GM12878 (cell line): ENCODE measurements around the gene PLD5. TPM values are rescaled to one million over a fixed set of nuclear protein-coding genes. Genes with fewer than 3 reads are reported as not detected.

ENCODE experiments used
- ATAC-seq: fragments of 200-7000 bp; cut with Tn5 transposase; 3 replicates; pipeline ENCODE4 v1.9.1; 2020; ENCODE audit warnings: mild to moderate bottlenecking, moderate library complexity
- BruUV-seq: library from RNA; stranded (reverse); fragments of 400-500 nt; replicated peaks from 2 replicates; lab custom pipeline; 2021; lab: Mats Ljungman, UMichigan
- CTCF ChIA-PET: fragments of 300-600 bp; sonication (Branson Sonifier 250); formaldehyde crosslinking; extraction: SDS; loops from one replicate; lab custom pipeline; 2021; ENCODE audit warnings: inconsistent platforms; lab: Yijun Ruan, JAX
- POLR2A ChIA-PET: fragments of 350-600 bp; formaldehyde crosslinking; extraction: SDS; loops from one replicate; lab custom pipeline; 2021; ENCODE audit warnings: inconsistent platforms; lab: Charles Lee
- RAD21 ChIA-PET: fragments of 300-600 bp; sonication (Branson Sonifier 250); formaldehyde crosslinking; loops from one replicate; lab custom pipeline; 2023; ENCODE audit warnings: antibody characterized with exemption; ENCODE audit not compliant: unreplicated experiment; lab: Charles Lee
- SMC1A ChIA-PET: fragments of 300-600 bp; sonication (Branson Sonifier 250); formaldehyde crosslinking; loops from one replicate; lab custom pipeline; 2023; ENCODE audit not compliant: unreplicated experiment, uncharacterized antibody; lab: Charles Lee
- DNase-seq: peaks from one replicate; pipeline ENCODE4 v3.0.0-alpha.2; 2011; ENCODE audit warnings: low read depth, low spot score
- FAIRE-seq: peaks from 3 replicates; lab custom pipeline; 2011; peaks lifted over from hg19 to GRCh38; lab: Jason Lieb, UNC
- H2AFZ ChIP-seq: 2 replicates; pipeline ENCODE4 v1.6.0; 2011; ENCODE audit warnings: low read depth, low read length, control low read depth; ENCODE audit not compliant: control insufficient read depth
- H3K27ac ChIP-seq: 2 replicates; pipeline ENCODE4 v1.5.1; 2011; ENCODE audit warnings: control low read depth; ENCODE audit not compliant: control insufficient read depth, insufficient read depth
- H3K27me3 ChIP-seq, 2 experiments: replicated peaks in 1 of 2; 2 replicates each; pipeline versions ENCODE4 v1.6.0 to v1.6.1; 2011; ENCODE audit warnings: low read length in 1 of 2; ENCODE audit not compliant: control insufficient read depth in 2 of 2, insufficient read depth in 2 of 2
- H3K36me3 ChIP-seq, 2 experiments: 2 replicates each; pipeline ENCODE4 v1.5.1; 2011; ENCODE audit warnings: low read length in 1 of 2; ENCODE audit not compliant: control insufficient read depth in 2 of 2, insufficient read depth in 2 of 2
- H3K4me1 ChIP-seq: 2 replicates; pipeline ENCODE4 v1.6.1; 2011; ENCODE audit warnings: mild to moderate bottlenecking, low read length, moderate library complexity, mixed read lengths; ENCODE audit not compliant: control insufficient read depth, insufficient read depth
- H3K4me2 ChIP-seq: 2 replicates; pipeline ENCODE4 v1.6.0; 2011; ENCODE audit warnings: control low read depth; ENCODE audit not compliant: control insufficient read depth, insufficient read depth
- H3K4me3 ChIP-seq: fragments of 200-600 bp; sonication (generic); 2 replicates; pipeline ENCODE4 v1.5.1; 2016
- H3K79me2 ChIP-seq: 2 replicates; pipeline ENCODE4 v1.6.0; 2011; ENCODE audit warnings: low read length; ENCODE audit not compliant: control insufficient read depth, insufficient read depth
- H3K9ac ChIP-seq: 2 replicates; pipeline ENCODE4 v1.8.0; 2011; ENCODE audit warnings: low read length, control low read depth, mixed read lengths; ENCODE audit not compliant: control insufficient read depth, insufficient read depth
- H3K9me3 ChIP-seq: replicated peaks from 3 replicates; pipeline ENCODE4 v1.5.1; 2011; ENCODE audit warnings: mild to moderate bottlenecking, low read length; ENCODE audit not compliant: control insufficient read depth, insufficient read depth
- H4K20me1 ChIP-seq: 2 replicates; pipeline ENCODE4 v1.6.0; 2011; ENCODE audit not compliant: control insufficient read depth, insufficient read depth
- BRCA1 ChIP-seq: IDR thresholded peaks from 2 replicates; pipeline ENCODE4 v1.6.1; 2011; ENCODE audit warnings: low read depth, low read length, improper control_type of control experiment
- CEBPZ ChIP-seq: fragments of 150-350 bp; IDR thresholded peaks from 2 replicates; pipeline ENCODE4 v1.6.1; 2016; ENCODE audit warnings: low read depth, low read length
- GABPA ChIP-seq: IDR thresholded peaks from 2 replicates; pipeline ENCODE4 v1.6.1; 2014; ENCODE audit warnings: antibody characterized with exemption, low read depth, mild to moderate bottlenecking, inconsistent platforms
- HCFC1 ChIP-seq: fragments of 150-350 bp; IDR thresholded peaks from 2 replicates; pipeline ENCODE4 v1.6.1; 2014; ENCODE audit warnings: low read length
- IKZF1 ChIP-seq: fragments of 450-650 bp; conservative IDR thresholded peaks from 2 replicates; pipeline ENCODE4 v1.6.1; 2017; ENCODE audit warnings: antibody characterized with exemption, mild to moderate bottlenecking
- NR2C2 ChIP-seq: IDR thresholded peaks from 2 replicates; pipeline ENCODE4 v1.6.1; 2011; ENCODE audit warnings: borderline replicate concordance, low read depth; ENCODE audit not compliant: control insufficient read depth, insufficient read length
- NR2F1 ChIP-seq: fragments of 450-650 bp; conservative IDR thresholded peaks from 2 replicates; pipeline ENCODE4 v1.6.1; 2017; ENCODE audit warnings: mild to moderate bottlenecking
- PBX3 ChIP-seq: IDR thresholded peaks from 2 replicates; pipeline ENCODE4 v1.6.1; 2011; ENCODE audit warnings: mild to moderate bottlenecking, low read depth, low read length, moderate library complexity; ENCODE audit not compliant: insufficient replicate concordance
- RAD51 ChIP-seq: fragments of 450-650 bp; IDR thresholded peaks from 2 replicates; pipeline ENCODE4 v1.6.1; 2016; ENCODE audit warnings: moderate library complexity, mild to moderate bottlenecking, inconsistent platforms
- SKIL ChIP-seq: fragments of 450-650 bp; IDR thresholded peaks from 2 replicates; pipeline ENCODE4 v1.6.1; 2017; ENCODE audit warnings: mild to moderate bottlenecking, low read depth, inconsistent platforms; ENCODE audit not compliant: poor library complexity, severe bottlenecking
- SMAD1 ChIP-seq: fragments of 450-650 bp; IDR thresholded peaks from 2 replicates; pipeline ENCODE4 v1.6.1; 2018; ENCODE audit warnings: mild to moderate bottlenecking, low read depth; ENCODE audit not compliant: partially characterized antibody
- WGBS: methylation state at CpG from one replicate; pipeline ENCODE4 v1.1.6; 2016; ENCODE audit warnings: low lambda C conversion rate; ENCODE audit not compliant: insufficient replicate concordance, insufficient coverage; ENCODE audit errors: missing lambda C conversion rate; 5-methylcytosine and 5-hydroxymethylcytosine counted together
- in situ Hi-C: fragments of 300-500 bp; cut with MboI; formaldehyde crosslinking; loops from 9 replicates; pipeline ENCODE4 v1.14.3; 2018; ENCODE audit warnings: mixed read lengths
- intact Hi-C: fragments of 100-400 bp; cut with micrococcal nuclease; formaldehyde crosslinking; loops from one replicate; pipeline ENCODE4 v1.14.2; 2022; ENCODE audit not compliant: unreplicated experiment
- polyA plus RNA-seq, 11 experiments: library from polyadenylated mRNA; depleted of rRNA in 4 of 11; unstranded in 6 of 11; stranded (reverse) in 5 of 11; fragments of >200 nt; fragmentation: Nextera tagmentation in 4 of 11; fragmentation: Illumina TruSeq in 1 of 11; extraction: Ambion mirVana in 4 of 11; extraction: Trizol in 1 of 11; gene quantifications; 1 replicate in 1 of 11; 2 replicates in 10 of 11; pipeline versions ENCODE4 v1.2.1 to v1.2.3, GENCODE V29; 2011 to 2016; ENCODE audit warnings: inconsistent platforms in 2 of 11, missing spikeins in 2 of 11, low read depth in 1 of 11
- total RNA-seq, 4 experiments: library from RNA; depleted of rRNA in 3 of 4; stranded (reverse); fragments of >200 nt in 3 of 4; fragmentation: Illumina TruSeq in 1 of 4; extraction: Trizol in 1 of 4; gene quantifications; 2 replicates each; pipeline versions ENCODE4 v1.2.1 to v1.2.3, GENCODE V29; 2013 to 2021

Gene PLD5
- total and polyA plus RNA-seq, 10 of the 15 experiments (the other 5 are each of a cell fraction or from before 2014, with no cell fraction given) = not detected

- in situ Hi-C loops = no loop called here
- FAIRE-seq (no peak), ATAC-seq (no peak), DNase-seq (no peak)
- Histone ChIP-seq H4K20me1 (no peaks in the 10 kb centered on the region), H3K4me2 (no peak overlapping the region), H3K9me3 (no peaks in the 10 kb centered on the region), H3K27ac (no peak overlapping the region), H3K79me2 (no peaks in the 10 kb centered on the region), H3K27me3 (no peaks in the 10 kb centered on the region), H3K9ac (no peak overlapping the region), H3K4me3 (no peak overlapping the region), H2AFZ (no peak overlapping the region), H3K36me3 (no peaks in the 10 kb centered on the region), H3K4me1 (no peaks in the 10 kb centered on the region)
- BruUV-seq = no TSS peak
- POLR2A ChIA-PET = no interaction called here
- 30% methylated on average over 3 of the region's 3 CpGs for WGBS
- RAD21 ChIA-PET = no interaction called here
- intact Hi-C loops = no loop called here
- no peak for TF ChIP-seq IKZF1
- TF ChIP-seq PBX3 = no peak
- TF ChIP-seq GABPA = no peak
- TF ChIP-seq HCFC1 = no peak
- TF ChIP-seq SMAD1 = no peak
- TF ChIP-seq BRCA1 = no peak
- TF ChIP-seq RAD51 = no peak
- TF ChIP-seq SKIL = no peak
- no peak for TF ChIP-seq NR2C2
- TF ChIP-seq CEBPZ = no peak
- TF ChIP-seq NR2F1 = no peak
- SMC1A ChIA-PET = no interaction called here
- CTCF ChIA-PET = no interaction called here
These were observed 35.0 kb downstream of the PLD5 start for GRCh38 chr1:242489545-242489944.
